Activated CD4-positive, CD25-positive, alpha-beta regulatory T cell (primary cell): Measurements from ENCODE around the gene OR2S2.

Experiments
- DNase-seq, 4 experiments: peaks; one replicate each; lab custom pipeline; 2025; lab: John Stamatoyannopoulos, UW

The OR2S2 gene

GRCh38 chr9:35909274-35909673, 48.7 kb downstream of the OR2S2 start, which contains the start of gene SPAAR:
Gene SPAAR (plus strand): TSS chr9:35909490. CDS start chr9:35910464, 974 bp downstream.
- no peak for DNase-seq

GRCh38 chr9:35908504-35909125, 49.3 kb downstream of the OR2S2 start:
- no peak for DNase-seq

GRCh38 chr9:35907711-35908503, 50.0 kb downstream of the OR2S2 start:
- DNase-seq = no peak
